Ectodermal cell (in vitro differentiated cells): ENCODE results near the gene ADAMTS14.

ENCODE experiments used
- H3K27ac ChIP-seq: 2 replicates; pipeline ENCODE4 v1.7.0; 2013; ENCODE audit warnings: mild to moderate bottlenecking, low read depth, low read length; ENCODE audit not compliant: insufficient read depth, poor library complexity, severe bottlenecking
- H3K27me3 ChIP-seq: 2 replicates; pipeline ENCODE4 v1.7.0; 2013; ENCODE audit warnings: mild to moderate bottlenecking, low read length; ENCODE audit not compliant: insufficient read depth, control insufficient read depth, poor library complexity, severe bottlenecking
- H3K36me3 ChIP-seq: one replicate; pipeline ENCODE4 v1.7.0; 2013; ENCODE audit warnings: low read length; ENCODE audit not compliant: control insufficient read depth, insufficient read depth
- H3K4me1 ChIP-seq: one replicate; pipeline ENCODE4 v1.7.0; 2013; ENCODE audit warnings: low read length; ENCODE audit not compliant: control insufficient read depth, insufficient read depth
- H3K4me3 ChIP-seq: 2 replicates; pipeline ENCODE4 v1.7.0; 2013; ENCODE audit warnings: low read depth, low read length, control low read depth; ENCODE audit not compliant: insufficient read depth
- H3K9me3 ChIP-seq: 2 replicates; pipeline ENCODE4 v1.7.0; 2013; ENCODE audit warnings: mild to moderate bottlenecking, low read length, moderate library complexity; ENCODE audit not compliant: control insufficient read depth
- WGBS, 2 experiments: methylation state at CpG; one replicate each; pipeline ENCODE4 v1.1.7; 2013; ENCODE audit warnings: missing lambda C conversion rate in 2 of 2; 5-methylcytosine and 5-hydroxymethylcytosine counted together

The ADAMTS14 gene

GRCh38 chr10:70782746-70783680, 110.7 kb downstream of the ADAMTS14 start:
- Histone ChIP-seq H3K27ac (no peak overlapping the region), H3K9me3 (no peaks in the 10 kb centered on the region), H3K36me3 (no peaks in the 10 kb centered on the region), H3K27me3 (no peaks in the 10 kb centered on the region), H3K4me1 (no peaks in the 10 kb centered on the region), H3K4me3 (no peak overlapping the region)
- 93 to 94% methylated on average over 10 to 11 of the region's 11 CpGs for WGBS, 2 experiments

- H3K36me3 ChIP-seq, result no peaks in the 10 kb centered on the region
- H3K27ac ChIP-seq, result no peak overlapping the region
- no peaks in the 10 kb centered on the region for H3K4me1 ChIP-seq
- no peaks in the 10 kb centered on the region for H3K27me3 ChIP-seq
- 96 to 98% methylated on average over 5 of the region's 5 CpGs for WGBS, 2 experiments
- H3K4me3 ChIP-seq, result no peak overlapping the region
- H3K9me3 ChIP-seq, result no peaks in the 10 kb centered on the region
Measured at GRCh38 chr10:70784016-70784415, 111.7 kb downstream of the ADAMTS14 start.

DNA sequence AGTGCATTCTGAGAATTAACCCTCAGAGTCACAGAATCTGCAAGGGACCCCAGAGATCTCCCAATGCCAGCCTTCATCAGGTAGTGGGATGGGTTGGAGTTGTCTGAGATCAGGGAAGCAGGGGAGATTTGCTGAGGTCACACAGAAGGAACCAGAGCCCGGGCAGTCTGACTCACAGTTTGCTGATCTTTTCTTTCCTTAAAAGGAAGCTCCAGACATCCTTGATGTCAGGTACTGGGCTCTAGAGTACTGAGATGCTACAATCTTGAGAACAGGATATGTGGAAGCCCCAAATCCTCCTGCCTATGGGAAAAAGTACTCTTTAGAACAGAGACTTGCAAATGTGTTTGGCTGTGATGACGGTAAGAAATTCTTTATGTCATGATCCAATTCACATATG, 112.2 kb downstream of the ADAMTS14 start:
- no peaks in the 10 kb centered on the region for H3K27me3 ChIP-seq
- no peak overlapping the region for H3K27ac ChIP-seq
- 92% methylated on average over 2 of the region's 2 CpGs for WGBS, 2 experiments
- no peaks in the 10 kb centered on the region for H3K4me1 ChIP-seq
- no peaks in the 10 kb centered on the region for H3K9me3 ChIP-seq
- H3K4me3 ChIP-seq, result no peak overlapping the region
- no peaks in the 10 kb centered on the region for H3K36me3 ChIP-seq

DNA sequence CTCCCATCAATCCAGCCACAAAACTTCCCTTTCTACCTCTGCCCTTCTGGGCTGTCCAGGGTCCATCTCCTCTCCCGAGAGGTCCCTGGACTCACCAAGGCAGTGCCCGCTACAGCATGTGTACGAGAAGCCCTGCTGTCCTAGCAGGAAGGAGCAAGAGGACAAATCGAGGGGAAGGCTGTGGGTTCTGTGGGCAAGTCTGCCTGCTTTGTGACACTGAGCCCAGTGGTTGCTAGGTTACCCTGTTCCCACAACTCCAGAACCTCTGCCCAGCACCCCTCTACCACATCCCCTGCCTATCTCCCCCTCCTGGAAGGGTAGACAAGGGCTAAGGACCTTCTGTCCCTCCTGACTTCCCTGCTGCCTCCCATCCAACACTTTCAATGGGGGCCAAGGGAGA, 112.9 kb downstream of the ADAMTS14 start, which contains the start of gene TBATA:
Gene TBATA, minus strand, starts transcription at position 188 of the 400 bp plus-strand sequence. CDS start 1,998 bp downstream, outside the sequence.
- Histone ChIP-seq H3K4me1 (no peaks in the 10 kb centered on the region), H3K36me3 (no peaks in the 10 kb centered on the region), H3K4me3 (no peak within 1 kb of the TSS), H3K9me3 (no peaks in the 10 kb centered on the region), H3K27ac (no peak within 1 kb of the TSS), H3K27me3 (no peaks in the 10 kb centered on the region)
- 87 to 96% methylated on average over 4 of the region's 4 CpGs for WGBS, 2 experiments

GRCh38 chr10:70786799-70787415, 114.6 kb downstream of the ADAMTS14 start:
- no peaks in the 10 kb centered on the region for H3K27me3 ChIP-seq
- no peaks in the 10 kb centered on the region for H3K4me1 ChIP-seq
- H3K27ac ChIP-seq, result no peak overlapping the region
- WGBS, 2 experiments, result 71 to 85% methylated on average over 3 to 5 of the region's 5 CpGs
- no peaks in the 10 kb centered on the region for H3K9me3 ChIP-seq
- no peaks in the 10 kb centered on the region for H3K36me3 ChIP-seq
- H3K4me3 ChIP-seq, result no peak overlapping the region

- Histone ChIP-seq H3K9me3 (no peaks in the 10 kb centered on the region), H3K4me1 (no peaks in the 10 kb centered on the region), H3K36me3 (no peaks in the 10 kb centered on the region), H3K27me3 (peaks cover 3% of the 10 kb centered on the region), H3K4me3 (no peak overlapping the region), H3K27ac (no peak overlapping the region)
- 93 to 94% methylated on average over 5 of the region's 5 CpGs for WGBS, 2 experiments
Measured at GRCh38 chr10:70791386-70792039, 119.2 kb downstream of the ADAMTS14 start.

DNA sequence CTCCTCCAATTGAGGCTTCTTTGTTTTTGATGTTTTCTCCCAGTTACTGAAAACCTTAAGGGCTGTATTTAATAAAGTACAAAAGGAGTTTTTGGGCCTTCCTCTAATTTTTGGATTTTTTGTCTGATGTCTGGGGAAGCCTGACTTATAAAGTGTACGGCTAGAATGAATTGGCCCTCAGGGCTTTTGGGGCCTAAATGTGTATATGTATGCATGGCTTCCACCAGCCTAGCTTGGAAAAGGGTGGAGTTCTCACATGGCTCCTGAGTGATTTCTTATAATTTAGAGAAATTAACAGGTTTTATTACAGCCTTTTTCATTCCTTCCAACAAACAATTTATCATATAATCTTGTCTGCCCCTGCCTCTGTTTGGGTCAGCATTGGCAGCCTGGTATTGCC, 123.3 kb downstream of the ADAMTS14 start:
- no peaks in the 10 kb centered on the region for H3K4me1 ChIP-seq
- H3K27me3 ChIP-seq, result peaks cover 3% of the 10 kb centered on the region
- H3K4me3 ChIP-seq, result no peak overlapping the region
- H3K9me3 ChIP-seq, result no peaks in the 10 kb centered on the region
- 94 to 100% methylated on average over 1 of the region's 1 CpG for WGBS, 2 experiments
- H3K27ac ChIP-seq, result no peak overlapping the region
- H3K36me3 ChIP-seq, result no peaks in the 10 kb centered on the region

DNA sequence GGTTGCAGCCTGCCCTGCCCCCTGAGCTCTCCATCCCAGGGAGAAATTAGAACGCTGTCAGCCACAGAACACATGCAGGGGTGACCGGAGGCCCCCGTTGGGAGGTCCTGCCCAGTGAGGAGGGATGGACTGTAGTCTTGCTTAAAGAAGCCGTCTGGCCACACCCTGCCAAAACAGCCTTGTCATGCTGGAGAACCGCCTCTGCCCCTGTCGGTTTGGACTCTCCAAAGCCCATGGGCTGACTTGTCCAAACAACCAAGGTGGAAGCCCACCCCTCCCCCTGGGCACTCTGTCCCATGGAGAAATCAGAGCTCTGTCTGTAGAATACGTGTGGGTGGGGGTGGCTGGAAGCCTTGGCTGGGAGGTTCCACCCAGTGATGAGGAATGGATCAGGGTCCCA, 125.5 kb downstream of the ADAMTS14 start:
- Histone ChIP-seq H3K4me1 (no peaks in the 10 kb centered on the region), H3K36me3 (no peaks in the 10 kb centered on the region), H3K9me3 (no peaks in the 10 kb centered on the region), H3K27ac (no peak overlapping the region), H3K27me3 (peaks cover 2% of the 10 kb centered on the region), H3K4me3 (no peak overlapping the region)
- 90 to 91% methylated on average over 7 of the region's 7 CpGs for WGBS, 2 experiments

GRCh38 chr10:70799124-70799523, 126.8 kb downstream of the ADAMTS14 start:
- Histone ChIP-seq H3K27me3 (no peaks in the 10 kb centered on the region), H3K4me3 (no peak overlapping the region)
- 89 to 95% methylated on average over 5 of the region's 5 CpGs for WGBS, 2 experiments

GRCh38 chr10:70801854-70802253, 129.5 kb downstream of the ADAMTS14 start:
- no peaks in the 10 kb centered on the region for H3K9me3 ChIP-seq
- WGBS, 2 experiments, result no CpG with 5 or more reads among the region's 1 CpG

More at GRCh38 chr10:70799124-70799523, 126.8 kb downstream of the ADAMTS14 start:
- no peak overlapping the region for H3K27ac ChIP-seq
- H3K36me3 ChIP-seq, result no peaks in the 10 kb centered on the region
- H3K4me1 ChIP-seq, result no peaks in the 10 kb centered on the region
- H3K9me3 ChIP-seq, result no peaks in the 10 kb centered on the region

More at GRCh38 chr10:70801854-70802253, 129.5 kb downstream of the ADAMTS14 start:
- Histone ChIP-seq H3K36me3 (no peaks in the 10 kb centered on the region), H3K4me3 (no peak overlapping the region), H3K27me3 (no peaks in the 10 kb centered on the region), H3K27ac (no peak overlapping the region), H3K4me1 (no peaks in the 10 kb centered on the region)
